Non-pigmented ciliary epithelial cell (primary cell): ENCODE results near the gene IGFL4.

Source experiments
- DNase-seq: peaks from one replicate; pipeline ENCODE4 v3.0.0-alpha.2; 2010; ENCODE audit warnings: low read depth

Gene IGFL4

DNA sequence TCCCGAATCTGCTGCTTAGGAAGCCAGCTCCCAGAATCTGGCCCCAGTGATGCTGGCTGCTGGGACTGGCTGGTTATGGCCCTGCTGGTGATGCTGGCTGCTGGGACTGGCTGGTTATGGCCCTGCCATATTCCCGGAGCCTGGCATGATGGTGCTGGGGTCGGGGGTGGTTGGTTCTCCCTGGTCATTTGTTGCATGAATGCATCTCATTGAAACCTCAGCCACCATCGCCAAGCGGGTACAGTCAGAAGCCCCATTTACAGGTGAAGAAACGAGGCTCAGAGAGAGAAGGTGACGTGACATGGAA, 20.0 kb downstream of the IGFL4 start:
- DNase-seq: no peak

DNA sequence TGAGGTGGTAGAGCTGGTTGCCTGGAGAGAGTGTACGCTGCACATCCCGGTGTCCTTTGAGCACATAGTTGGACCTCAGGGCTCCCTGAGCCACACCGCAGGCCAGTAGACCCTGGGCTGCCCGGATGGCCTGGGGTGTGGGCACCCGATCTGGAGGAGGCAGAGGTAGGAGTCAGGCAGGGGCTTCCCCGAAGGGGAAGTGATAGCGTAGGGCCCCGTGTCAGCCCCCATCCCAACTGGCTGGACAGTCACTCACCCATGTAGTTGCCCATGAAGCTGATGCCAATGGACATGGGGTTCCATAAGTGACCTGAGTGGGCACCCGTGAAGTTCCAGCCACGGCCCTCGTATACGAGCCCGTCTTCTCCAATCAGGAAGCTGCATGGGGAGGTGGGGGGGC, 21.5 kb downstream of the IGFL4 start:
- no peak for DNase-seq

DNA sequence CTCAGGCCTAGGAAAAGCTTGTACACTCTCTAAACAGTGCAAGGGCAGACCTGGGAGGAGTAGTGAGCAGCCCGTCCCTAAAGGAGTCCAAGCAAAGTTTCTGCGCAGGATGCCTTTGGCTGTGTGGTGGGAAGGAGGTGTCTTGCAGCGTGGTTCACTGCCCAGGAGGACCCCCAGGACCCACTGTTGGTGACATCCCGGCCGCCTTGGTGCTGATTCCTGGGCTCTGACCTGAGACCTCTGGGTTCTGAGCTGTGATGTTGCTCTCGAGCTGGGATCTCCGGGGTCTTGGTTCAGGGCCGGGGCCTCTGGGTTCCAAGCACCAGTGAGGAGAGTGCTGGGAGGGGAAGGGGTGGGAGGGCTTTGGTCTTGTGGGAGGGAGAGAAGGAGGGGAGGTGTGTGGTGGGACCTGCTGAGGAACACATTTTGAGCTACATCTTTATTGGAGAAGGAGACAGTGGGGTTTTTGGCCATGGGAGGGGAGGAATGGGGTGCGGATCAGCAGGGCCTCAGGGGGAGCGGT, 22.0 kb downstream of the IGFL4 start:
- DNase-seq: no peak

- no peak for DNase-seq
Measured at GRCh38 chr19:46017874-46018675, 22.7 kb downstream of the IGFL4 start.

- DNase-seq: no peak
Measured at GRCh38 chr19:46017095-46017429, 23.7 kb downstream of the IGFL4 start.

GRCh38 chr19:46016426-46017094, 24.2 kb downstream of the IGFL4 start:
- DNase-seq: no peak

DNA sequence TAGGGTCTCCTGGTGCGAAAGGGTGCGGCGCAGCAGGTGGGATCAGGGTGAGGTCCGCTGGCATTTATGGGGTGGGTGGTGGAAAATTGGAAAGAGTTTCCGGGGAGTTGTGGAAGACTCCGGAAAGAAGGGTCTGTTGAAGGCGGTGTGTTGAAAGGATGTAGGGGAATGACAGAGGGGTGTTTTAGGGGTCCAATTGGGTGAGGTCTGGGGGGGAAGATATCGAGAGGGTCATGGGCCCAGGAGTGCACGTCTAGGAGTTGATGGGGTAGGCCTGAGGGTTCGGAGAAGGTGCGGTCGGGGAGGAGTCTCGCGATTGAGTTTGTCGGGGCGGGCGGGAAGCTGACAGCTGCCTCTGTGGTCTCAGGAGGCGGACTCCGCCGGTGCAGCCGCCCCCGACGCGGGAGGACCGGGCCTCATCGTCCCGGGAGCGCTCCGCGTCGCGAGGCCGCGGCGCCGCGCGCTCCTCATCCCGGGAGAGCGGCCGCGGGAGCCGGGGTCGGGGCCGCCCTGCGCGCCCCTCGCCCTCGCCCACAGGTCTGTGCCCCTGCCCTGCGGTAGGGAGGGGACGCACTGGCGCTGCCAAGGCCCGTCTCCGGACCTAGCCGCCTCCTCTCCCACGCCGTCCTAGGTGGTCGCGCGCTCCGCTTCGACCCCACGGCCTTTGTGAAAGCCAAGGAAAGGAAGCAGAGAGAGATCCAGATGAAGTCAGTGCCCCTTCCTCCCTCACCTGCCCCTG, 24.9 kb downstream of the IGFL4 start:
- no peak for DNase-seq

DNA sequence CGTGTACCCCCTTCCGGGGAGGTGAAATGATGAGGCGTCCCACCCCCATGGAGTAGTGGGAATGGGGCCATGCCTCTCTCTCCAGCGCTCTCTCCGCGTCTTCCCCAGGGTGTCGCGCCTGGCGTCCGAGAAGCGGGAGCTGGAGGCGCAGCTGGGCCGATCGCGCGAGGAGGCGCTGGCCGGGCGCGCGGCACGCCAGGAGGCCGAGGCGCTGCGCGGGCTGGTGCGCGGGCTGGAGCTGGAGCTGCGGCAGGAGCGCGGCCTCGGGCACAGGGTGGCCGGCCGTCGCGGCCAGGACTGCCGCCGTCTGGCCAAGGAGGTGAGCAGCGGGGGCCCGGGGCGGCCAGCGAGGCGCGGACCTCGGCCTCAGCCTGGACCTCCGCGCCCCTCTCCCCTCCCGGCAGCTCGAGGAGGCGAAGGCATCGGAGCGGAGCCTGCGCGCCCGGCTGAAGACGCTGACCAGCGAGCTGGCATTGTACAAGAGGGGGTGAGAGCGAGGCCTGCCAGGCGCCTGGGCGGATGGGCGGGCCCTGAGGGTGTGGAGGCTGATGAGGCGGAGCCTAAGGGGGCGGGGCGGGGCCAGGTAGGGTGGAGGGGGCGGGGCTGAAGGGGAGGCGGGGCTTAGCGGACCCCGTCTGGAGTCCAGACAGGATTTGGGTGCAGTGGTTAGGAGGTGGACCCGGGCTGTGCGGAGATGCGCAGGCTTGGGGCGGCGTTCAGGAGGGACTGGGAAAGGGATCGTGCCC, 25.7 kb downstream of the IGFL4 start:
- DNase-seq: no peak

DNA sequence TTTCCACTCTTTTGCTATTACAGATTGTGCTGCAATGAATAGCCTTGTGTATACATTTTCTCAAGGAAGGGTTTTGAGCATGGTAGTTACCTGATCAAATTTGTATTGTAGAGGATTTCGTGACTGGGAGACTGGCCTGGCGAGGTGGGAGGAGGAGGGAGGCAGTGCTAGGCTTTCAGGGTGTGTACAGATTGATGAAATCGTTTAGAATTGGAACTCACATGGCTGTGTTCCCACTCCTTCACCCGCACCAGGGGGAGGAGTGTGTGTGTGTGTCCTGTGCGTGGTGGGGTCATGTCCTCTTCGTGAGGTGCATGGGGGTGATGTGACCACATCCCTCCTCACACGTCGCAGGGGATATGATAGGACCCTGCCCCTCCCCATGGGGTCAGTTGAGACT, 26.3 kb downstream of the IGFL4 start:
- DNase-seq: no peak

DNA sequence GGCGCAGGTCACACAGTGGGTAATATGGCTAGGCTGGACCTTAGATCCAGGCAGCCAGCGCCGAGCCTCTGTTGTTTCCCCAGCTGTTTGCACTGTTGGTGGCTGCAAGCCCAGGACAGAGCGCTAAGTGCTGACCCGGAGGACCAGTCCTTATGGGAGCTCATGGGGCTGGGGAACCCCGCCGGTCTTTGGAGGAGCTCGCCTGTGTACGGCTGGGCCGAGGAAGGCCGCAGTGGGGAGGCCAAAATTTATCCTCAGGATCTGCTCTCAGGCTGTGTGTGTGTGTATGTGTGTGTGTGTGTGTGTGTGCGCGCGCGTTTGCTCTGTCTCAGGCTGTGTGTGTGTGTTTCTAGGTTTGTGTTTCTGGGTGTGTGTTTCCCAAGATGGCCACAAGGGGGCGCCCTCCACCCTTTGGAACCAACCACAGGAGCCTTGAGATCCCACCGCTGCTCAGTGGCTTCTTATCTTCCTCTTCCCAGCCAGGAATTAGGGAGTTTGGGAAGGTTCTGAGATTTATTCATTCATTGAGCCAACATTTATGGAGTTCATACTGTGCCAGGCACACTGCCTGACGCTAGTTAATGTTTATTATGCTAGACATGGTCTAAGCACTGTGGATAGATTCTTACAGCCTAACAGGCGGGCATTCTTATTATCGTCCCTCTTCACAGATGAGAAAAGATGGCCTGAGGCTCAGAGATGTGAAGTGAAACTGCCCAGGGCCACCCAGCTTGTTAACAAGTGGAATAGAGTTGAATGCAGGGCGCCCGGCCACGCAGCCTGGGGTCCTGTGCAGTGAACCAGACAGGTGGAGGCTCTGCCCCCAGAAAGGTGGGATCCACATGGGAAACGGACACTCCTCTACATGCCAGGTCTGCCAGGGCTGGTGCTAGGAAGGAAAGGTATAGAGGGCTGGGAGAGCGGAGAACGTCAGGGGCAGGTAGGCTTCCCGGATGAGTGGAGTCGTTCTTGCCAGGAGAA, 31.0 kb downstream of the IGFL4 start:
- no peak for DNase-seq

DNA sequence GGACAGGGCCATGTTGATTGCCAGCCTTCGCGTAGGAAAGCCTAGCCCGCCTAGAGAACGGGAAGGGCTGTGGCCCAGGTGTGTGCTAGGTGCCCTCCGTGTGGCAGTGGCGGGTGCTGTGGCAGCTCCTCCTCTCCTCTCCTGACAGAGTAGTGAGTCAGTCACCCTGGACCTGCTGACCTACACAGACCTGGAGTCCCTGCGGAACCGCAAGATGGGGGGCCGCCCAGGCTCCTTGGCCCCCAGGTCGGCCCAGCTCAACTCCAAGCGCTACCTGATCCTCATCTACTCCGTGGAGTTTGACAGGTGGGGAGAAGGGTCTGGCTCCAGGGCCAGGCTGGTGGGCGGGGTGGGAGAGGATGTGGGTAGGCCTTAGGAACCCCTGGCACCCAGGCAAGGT, 34.4 kb downstream of the IGFL4 start:
- no peak for DNase-seq

- no peak for DNase-seq
Measured at GRCh38 chr19:46002678-46003275, 38.0 kb downstream of the IGFL4 start.

DNA sequence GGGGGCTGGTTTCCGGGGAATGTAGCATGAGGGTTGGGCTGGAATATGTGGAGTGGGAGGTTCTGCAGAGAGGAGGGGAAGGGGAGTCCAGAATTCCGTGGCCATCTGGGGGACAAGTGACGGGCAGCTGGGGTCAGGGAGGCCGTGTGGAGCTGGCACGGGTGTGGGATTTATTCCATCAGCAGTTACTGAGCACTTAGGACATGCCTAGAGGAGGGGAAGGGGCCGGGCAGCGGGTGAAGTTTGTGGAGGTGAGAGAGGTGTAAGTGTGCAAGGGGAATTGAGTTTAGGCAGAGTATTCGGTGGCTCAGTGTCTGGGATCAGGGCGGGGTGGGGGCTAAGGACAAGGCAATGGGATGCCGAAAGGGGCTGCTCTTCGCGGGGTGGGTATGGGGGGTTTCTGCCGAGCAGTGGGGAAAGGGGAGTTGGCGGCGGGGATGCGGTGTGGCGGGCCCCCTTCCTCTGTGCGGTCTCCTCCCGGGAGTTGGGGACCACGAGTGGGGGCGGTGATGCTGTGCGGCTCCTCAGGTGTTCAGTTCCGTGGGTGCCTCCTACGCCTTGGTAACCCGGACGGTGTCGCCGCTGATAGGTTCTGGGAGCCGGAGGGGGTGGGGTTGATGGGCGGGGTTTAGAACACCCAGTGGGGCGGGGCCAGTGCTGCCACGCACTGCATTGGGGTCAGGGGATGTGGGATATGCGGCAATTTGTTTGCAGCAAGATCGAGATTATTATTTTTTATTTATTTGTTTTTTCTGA, 40.1 kb downstream of the IGFL4 start:
- DNase-seq: no peak

DNA sequence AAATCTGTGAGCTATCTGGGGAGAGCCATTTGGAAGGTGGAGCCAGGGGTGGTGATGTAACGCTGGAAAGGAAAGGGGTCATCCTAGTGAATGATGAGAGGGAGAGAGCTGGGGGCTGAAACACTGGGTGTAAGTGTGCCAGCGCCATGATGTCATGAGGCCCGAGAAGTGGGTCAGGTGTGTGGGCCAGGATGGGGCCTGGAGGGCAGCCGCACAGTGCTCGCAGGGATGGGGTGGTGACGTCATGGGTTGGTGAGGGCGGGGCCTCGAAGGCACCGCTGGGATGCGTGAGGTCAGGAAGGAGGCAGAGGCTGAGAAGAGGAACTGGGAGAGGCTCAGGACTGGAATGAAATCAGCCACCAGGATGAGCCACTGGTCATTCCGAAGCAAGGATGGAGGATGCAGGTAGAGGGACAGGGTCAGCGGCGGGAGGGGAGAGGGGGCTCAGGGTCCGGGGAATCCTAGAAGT, 41.1 kb downstream of the IGFL4 start:
- DNase-seq: no peak

DNA sequence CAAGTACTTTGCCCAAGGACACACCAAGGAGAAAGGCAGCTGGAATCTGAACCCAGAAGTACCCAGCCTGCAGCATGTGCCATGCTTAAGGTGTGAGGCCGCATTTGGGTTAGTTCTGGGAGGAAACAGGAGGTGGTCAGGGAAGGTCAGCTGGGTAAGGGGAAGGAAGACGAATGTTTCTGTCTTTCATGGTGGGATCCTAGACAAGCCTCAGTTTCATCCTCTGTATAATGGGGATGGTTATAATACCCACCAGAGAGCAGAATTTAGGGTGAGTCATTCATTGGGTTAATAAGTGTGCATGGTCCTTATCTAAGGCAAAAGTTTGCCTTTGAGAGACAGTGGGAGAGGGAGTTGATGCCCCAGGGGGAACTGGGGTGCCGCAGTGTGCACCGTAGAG, 42.0 kb downstream of the IGFL4 start:
- no peak for DNase-seq

DNA sequence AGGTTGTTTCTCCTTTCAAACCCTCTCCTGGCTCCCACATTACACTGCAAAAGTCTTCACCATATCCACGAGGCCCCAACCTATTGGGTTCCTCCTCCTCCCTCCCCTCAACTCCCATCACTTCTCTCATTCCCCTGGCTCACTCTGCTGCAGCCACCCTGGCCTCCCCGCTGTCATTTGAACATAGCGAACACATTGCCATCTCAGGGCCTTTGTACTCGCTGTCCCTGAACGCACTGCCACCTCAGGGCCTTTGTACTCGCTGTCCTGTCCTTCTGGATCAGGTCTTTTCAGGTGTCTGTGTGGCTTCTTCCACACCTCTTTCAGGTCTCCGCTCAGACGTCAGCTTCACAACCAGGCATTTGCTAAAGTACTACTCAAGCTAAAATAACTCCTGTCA, 43.9 kb downstream of the IGFL4 start:
- DNase-seq: no peak

DNA sequence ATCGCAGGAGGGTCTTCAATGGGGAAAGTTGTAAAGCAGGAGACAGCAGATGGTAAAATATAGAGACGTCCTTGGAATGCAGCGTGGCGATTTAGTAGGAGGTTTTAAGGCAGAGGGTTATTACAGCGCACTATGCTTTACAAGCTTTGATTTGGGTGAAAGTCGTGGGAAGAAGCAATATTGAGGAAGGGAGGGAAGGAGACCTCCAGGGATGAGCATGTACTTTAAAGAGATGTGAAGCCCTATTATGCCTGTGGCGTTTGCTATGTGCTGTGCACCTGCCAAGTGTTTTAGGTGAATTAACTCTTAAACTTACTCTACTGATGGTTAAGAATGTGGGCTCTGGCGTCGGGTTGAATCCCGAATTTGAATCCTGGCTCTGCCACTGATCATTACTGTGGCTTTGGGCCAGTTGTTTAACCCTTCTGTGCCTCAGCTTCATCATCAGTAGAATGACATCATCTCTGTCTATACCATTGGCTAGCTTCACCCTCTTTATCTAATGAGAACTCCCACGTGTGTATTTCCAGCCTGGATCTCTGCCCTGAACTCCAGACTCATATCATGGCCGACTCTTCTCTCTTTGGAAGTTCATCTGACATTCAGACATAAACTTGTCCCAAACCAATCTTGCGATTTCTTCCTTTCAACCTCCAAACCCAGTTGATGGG, 45.0 kb downstream of the IGFL4 start:
- no peak for DNase-seq

- peak; percentile 99 for DNase-seq
Measured at GRCh38 chr19:45994998-45995714, 45.6 kb downstream of the IGFL4 start, which contains the start of gene CCDC61. Gene CCDC61 (plus strand): TSS chr19:45995467. CDS start chr19:46003019, 7,552 bp downstream.
